ENCODE data around the gene IL22RA2.

IL22RA2 gene

GRCh38 chr6:137175868-137176245 lies 2.4 kb upstream of the IL22RA2 start (continued):
- TF ChIP-seq ZNF311 (tag by site-specific recombination; IDR thresholded peaks at IDR 0.05; ENCODE audit: borderline replicate concordance) (no peak), ZNF639 (tag by site-specific recombination; IDR thresholded peaks at IDR 0.05) (no peak), MEIS1 (CRISPR knock-in tag; IDR thresholded peaks at IDR 0.05; ENCODE audit: borderline replicate concordance) (no peak), ZNF391 (tag by site-specific recombination; IDR thresholded peaks at IDR 0.05; ENCODE audit: borderline replicate concordance, low read depth) (no peak), MYNN (tag by site-specific recombination; IDR thresholded peaks at IDR 0.05; ENCODE audit: borderline replicate concordance) (no peak)

GRCh38 chr6:137175157-137175867 lies 1.9 kb upstream of the IL22RA2 start:
- no peaks in the 10 kb centered on the region for H3K4me1 ChIP-seq (ENCODE audit: control insufficient read depth, insufficient read depth, low read length)
- no peaks in the 10 kb centered on the region for H3K9me3 ChIP-seq (ENCODE audit: control insufficient read depth, insufficient read depth, low read depth, low read length)
- H3K4me3 ChIP-seq (ENCODE audit: low read depth, low read length): no peak overlapping the region
- ChIA-PET POLR2A (no interaction called here), CTCF (no interaction called here)
- H3K36me3 ChIP-seq (ENCODE audit: control insufficient read depth in 2 of 2, insufficient read depth in 1 of 2, low read length in 2 of 2): no peaks in the 10 kb centered on the region
- no peak overlapping the region for H3K27ac ChIP-seq (ENCODE audit: extremely low read depth, low read depth, low read length)
- TF ChIP-seq ZNF791 (tag by site-specific recombination; IDR thresholded peaks at IDR 0.05) (no peak), GFI1B (tag by site-specific recombination; IDR thresholded peaks at IDR 0.05) (no peak), ZNF677 (tag by site-specific recombination; IDR thresholded peaks at IDR 0.05) (no peak), KLF9 (tag by site-specific recombination; IDR thresholded peaks at IDR 0.05; ENCODE audit: low read depth) (no peak), ZNF132 (tag by site-specific recombination; IDR thresholded peaks at IDR 0.05; ENCODE audit: borderline replicate concordance) (no peak), ZBTB44 (tag by site-specific recombination; IDR thresholded peaks at IDR 0.05) (no peak), ZNF214 (tag by site-specific recombination; IDR thresholded peaks at IDR 0.05; ENCODE audit: borderline replicate concordance) (no peak), ZNF785 (tag by site-specific recombination; IDR thresholded peaks at IDR 0.05) (no peak), ZNF704 (tag by site-specific recombination; IDR thresholded peaks at IDR 0.05) (no peak), KLF10 (tag by site-specific recombination; IDR thresholded peaks at IDR 0.05) (no peak), ZNF449 (tag by site-specific recombination; IDR thresholded peaks at IDR 0.05) (no peak)

- H3K36me3 ChIP-seq (ENCODE audit: control insufficient read depth in 2 of 2, insufficient read depth in 1 of 2, low read length in 2 of 2): no peaks in the 10 kb centered on the region
- POLR2A ChIA-PET: no interaction called here
- H3K9me3 ChIP-seq (ENCODE audit: control insufficient read depth, insufficient read depth, low read depth, low read length): no peaks in the 10 kb centered on the region
- no peak overlapping the region for H3K27ac ChIP-seq (ENCODE audit: extremely low read depth, low read depth, low read length)
- CTCF ChIA-PET: interaction anchor here (0.5 to 0.6 kb wide), 2 partner anchors 25 to 95 kb away, joined by 3 to 5 read pairs; no protein-coding TSS in a partner anchor
- H3K4me1 ChIP-seq (ENCODE audit: control insufficient read depth, insufficient read depth, low read length): no peaks in the 10 kb centered on the region
- no peak overlapping the region for H3K4me3 ChIP-seq (ENCODE audit: low read depth, low read length)
- TF ChIP-seq ZNF513 (tag by site-specific recombination; IDR thresholded peaks at IDR 0.05): no peak
- no peak for TF ChIP-seq ZBTB21 (tag by site-specific recombination; IDR thresholded peaks at IDR 0.05)
- no peak for TF ChIP-seq ZNF19 (tag by site-specific recombination; IDR thresholded peaks at IDR 0.05; ENCODE audit: low read depth)
- no peak for TF ChIP-seq ZNF473 (tag by site-specific recombination; IDR thresholded peaks at IDR 0.05)
- TF ChIP-seq ZNF335 (tag by site-specific recombination; conservative IDR thresholded peaks at IDR 0.05): no peak
- no peak for TF ChIP-seq ZNF621 (tag by site-specific recombination; IDR thresholded peaks at IDR 0.05)
- no peak for TF ChIP-seq ZNF302 (tag by site-specific recombination; IDR thresholded peaks at IDR 0.05; ENCODE audit: low read depth)
- TF ChIP-seq ZNF266 (tag by site-specific recombination; IDR thresholded peaks at IDR 0.05; ENCODE audit: low read depth): no peak
These were observed 561 bp downstream of the IL22RA2 start for GRCh38 chr6:137172734-137173431.
